HG03469 (cell line): ENCODE data around the gene LAMA5.

Experiments used
- ATAC-seq: cut with Tn5 transposase; IDR thresholded peaks from one replicate; pipeline ENCODE4 v1.9.1; 2021; ENCODE audit warnings: mild to moderate bottlenecking, moderate library complexity, moderate number of reproducible peaks; ENCODE audit not compliant: unreplicated experiment

LAMA5 gene

GRCh38 chr20:62293111-62293784, 73.9 kb downstream of the LAMA5 start:
- no peak for ATAC-seq

- ATAC-seq, result no peak
Measured at GRCh38 chr20:62292108-62292507, 75.0 kb downstream of the LAMA5 start.

GRCh38 chr20:62291251-62292066, 75.7 kb downstream of the LAMA5 start:
- ATAC-seq, result no peak

GRCh38 chr20:62289898-62290297, 77.2 kb downstream of the LAMA5 start:
- no peak for ATAC-seq

- no peak for ATAC-seq
Measured at GRCh38 chr20:62289131-62289530, 78.0 kb downstream of the LAMA5 start.

- no peak for ATAC-seq
Measured at GRCh38 chr20:62288535-62289105, 78.5 kb downstream of the LAMA5 start.

- no peak for ATAC-seq
Measured at GRCh38 chr20:62287759-62288534, 79.2 kb downstream of the LAMA5 start.

GRCh38 chr20:62287129-62287528, 80.0 kb downstream of the LAMA5 start:
- no peak for ATAC-seq

GRCh38 chr20:62286493-62287064, 80.5 kb downstream of the LAMA5 start:
- ATAC-seq, result no peak

GRCh38 chr20:62285722-62286121, 81.4 kb downstream of the LAMA5 start:
- no peak for ATAC-seq

- no peak for ATAC-seq
Measured at GRCh38 chr20:62285151-62285550, 82.0 kb downstream of the LAMA5 start.

- ATAC-seq, result no peak
Measured at GRCh38 chr20:62284448-62284847, 82.7 kb downstream of the LAMA5 start.

GRCh38 chr20:62282877-62283503, 84.1 kb downstream of the LAMA5 start:
- ATAC-seq, result no peak

GRCh38 chr20:62282103-62282502, 85.0 kb downstream of the LAMA5 start:
- no peak for ATAC-seq

- no peak for ATAC-seq
Measured at GRCh38 chr20:62281161-62281933, 85.8 kb downstream of the LAMA5 start.

- no peak for ATAC-seq
Measured at GRCh38 chr20:62280303-62280702, 86.8 kb downstream of the LAMA5 start.

- no peak for ATAC-seq
Measured at GRCh38 chr20:62277253-62277652, 89.9 kb downstream of the LAMA5 start.

GRCh38 chr20:62276439-62276838, 90.7 kb downstream of the LAMA5 start:
- ATAC-seq, result no peak

- no peak for ATAC-seq
Measured at GRCh38 chr20:62275219-62275618, 91.9 kb downstream of the LAMA5 start.
